ENCODE results near the gene SPOCK2. TPM values are rescaled to one million over a fixed set of nuclear protein-coding genes. Genes with fewer than 3 reads are reported as not detected.
"Not testable (repeated sequence)": the region's sequence is repeated elsewhere in the genome, so short reads cannot be mapped to it uniquely, and the experiment has no call there.

Gene SPOCK2
- polyA plus RNA-seq, 4 donors: 1.6 to 24.2 (median 3.2) TPM

DNA sequence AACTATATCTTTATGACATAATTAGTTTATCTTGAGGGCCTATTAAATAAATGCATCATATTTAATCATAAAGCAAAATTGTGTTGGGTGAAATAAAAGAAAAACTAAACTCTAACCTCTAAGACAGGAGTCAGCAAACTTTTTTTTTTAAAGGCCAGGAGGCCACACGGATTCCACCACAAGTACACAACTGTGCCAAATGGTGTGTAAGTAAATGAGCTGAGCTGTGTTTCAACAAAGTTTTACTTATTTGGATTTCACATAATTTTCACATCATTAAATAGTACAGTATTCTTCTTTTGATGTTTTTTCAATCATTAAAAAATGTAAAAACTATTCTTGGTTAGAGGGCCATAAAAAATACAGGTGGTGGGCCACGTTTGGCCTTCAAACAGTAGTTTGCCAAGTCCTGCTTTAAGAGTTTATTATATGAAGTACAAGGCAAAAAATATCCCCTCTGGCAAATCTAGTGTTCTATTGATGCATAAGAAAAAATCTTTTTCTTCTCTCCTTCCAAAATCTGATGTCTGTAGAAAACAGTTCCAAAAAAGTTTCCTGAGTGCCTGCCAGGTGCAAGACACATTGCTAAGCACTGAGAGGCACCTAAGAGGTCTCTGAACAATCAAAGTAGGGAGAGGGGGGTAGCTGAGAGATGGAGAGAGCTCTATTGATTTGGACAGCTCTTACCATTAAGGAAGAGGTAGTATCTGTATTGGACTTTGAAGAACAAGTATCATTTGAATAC lies 26.5 kb upstream of the SPOCK2 start:
- Histone ChIP-seq H3K4me3 (ENCODE audit: low read depth in 1 of 3, low read length in 3 of 3) (no peak overlapping the region), H3K36me3 (ENCODE audit: control insufficient read depth in 3 of 3, insufficient read depth in 2 of 3, low read depth in 1 of 3, low read length in 3 of 3) (no peaks in the 10 kb centered on the region), H3K4me1 (ENCODE audit: control insufficient read depth in 3 of 3, insufficient read depth in 2 of 3, low read depth in 1 of 3, low read length in 2 of 3) (no peaks in the 10 kb centered on the region), H3K27ac (ENCODE audit: low read depth in 1 of 3, low read length in 2 of 3) (no peak overlapping the region), H3K27me3 (ENCODE audit: control insufficient read depth in 3 of 3, insufficient read depth in 3 of 3, low read length in 3 of 3) (no peaks in the 10 kb centered on the region), H3K9me3 (ENCODE audit: control insufficient read depth in 2 of 2, insufficient read depth in 1 of 2, low read depth in 1 of 2, low read length in 1 of 2) (peaks cover 0 to 4% of the 10 kb centered on the region in 2 donors)
- DNase-seq: no peak
- WGBS, 3 donors: 57 to 72% (median 68%) methylated on average over 2 of the region's 2 CpGs
- FAIRE-seq: no peak

GRCh38 chr10:72110673-72111401 lies 22.5 kb upstream of the SPOCK2 start:
- 95 to 97% (median 95%) methylated on average over 8 to 11 of the region's 11 CpGs for WGBS, 3 donors
- no peaks in the 10 kb centered on the region for H3K36me3 ChIP-seq (ENCODE audit: control insufficient read depth in 3 of 3, insufficient read depth in 2 of 3, low read depth in 1 of 3, low read length in 3 of 3)
- H3K9me3 ChIP-seq (ENCODE audit: control insufficient read depth in 2 of 2, insufficient read depth in 1 of 2, low read depth in 1 of 2, low read length in 1 of 2): no peaks in the 10 kb centered on the region
- H3K4me1 ChIP-seq (ENCODE audit: control insufficient read depth in 3 of 3, insufficient read depth in 2 of 3, low read depth in 1 of 3, low read length in 2 of 3): peaks cover 0 to 6% (median 0%) of the 10 kb centered on the region in 3 donors
- no peaks in the 10 kb centered on the region for H3K27me3 ChIP-seq (ENCODE audit: control insufficient read depth in 3 of 3, insufficient read depth in 3 of 3, low read length in 3 of 3)
- DNase-seq: no peak
- H3K4me3 ChIP-seq (ENCODE audit: low read depth in 1 of 3, low read length in 3 of 3): no peak overlapping the region
- no peak for FAIRE-seq
- no peak overlapping the region for H3K27ac ChIP-seq (ENCODE audit: low read depth in 1 of 3, low read length in 2 of 3)

GRCh38 chr10:72109636-72110157 lies 21.3 kb upstream of the SPOCK2 start:
- H3K27me3 ChIP-seq (ENCODE audit: control insufficient read depth in 3 of 3, insufficient read depth in 3 of 3, low read length in 3 of 3): no peaks in the 10 kb centered on the region
- no peak overlapping the region for H3K4me3 ChIP-seq (ENCODE audit: low read depth in 1 of 3, low read length in 3 of 3)
- H3K4me1 ChIP-seq (ENCODE audit: control insufficient read depth in 3 of 3, insufficient read depth in 2 of 3, low read depth in 1 of 3, low read length in 2 of 3): peaks cover 0 to 6% (median 0%) of the 10 kb centered on the region in 3 donors
- no peaks in the 10 kb centered on the region for H3K9me3 ChIP-seq (ENCODE audit: control insufficient read depth in 2 of 2, insufficient read depth in 1 of 2, low read depth in 1 of 2, low read length in 1 of 2)
- no peak for FAIRE-seq
- WGBS, 3 donors: 36 to 64% (median 51%) methylated on average over 8 of the region's 8 CpGs
- DNase-seq: peak in 1 of 2 donors; percentile 68
- peaks cover 0 to 6% (median 0%) of the 10 kb centered on the region in 3 donors for H3K36me3 ChIP-seq (ENCODE audit: control insufficient read depth in 3 of 3, insufficient read depth in 2 of 3, low read depth in 1 of 3, low read length in 3 of 3)
- H3K27ac ChIP-seq (ENCODE audit: low read depth in 1 of 3, low read length in 2 of 3): no peak overlapping the region

GRCh38 chr10:72108830-72109635 lies 20.7 kb upstream of the SPOCK2 start:
- DNase-seq (peak in 1 of 2 donors; percentile 53), FAIRE-seq (no peak)
- 0 to 23% (median 16%) methylated on average over 1 of the region's 1 CpG for WGBS, 3 donors
- Histone ChIP-seq H3K4me3 (ENCODE audit: low read depth in 1 of 3, low read length in 3 of 3) (no peak overlapping the region), H3K27me3 (ENCODE audit: control insufficient read depth in 3 of 3, insufficient read depth in 3 of 3, low read length in 3 of 3) (no peaks in the 10 kb centered on the region), H3K36me3 (ENCODE audit: control insufficient read depth in 3 of 3, insufficient read depth in 2 of 3, low read depth in 1 of 3, low read length in 3 of 3) (peaks cover 0 to 6% (median 0%) of the 10 kb centered on the region in 3 donors), H3K9me3 (ENCODE audit: control insufficient read depth in 2 of 2, insufficient read depth in 1 of 2, low read depth in 1 of 2, low read length in 1 of 2) (no peaks in the 10 kb centered on the region), H3K27ac (ENCODE audit: low read depth in 1 of 3, low read length in 2 of 3) (peak overlapping the region in 1 of 3 donors; percentile 28), H3K4me1 (ENCODE audit: control insufficient read depth in 3 of 3, insufficient read depth in 2 of 3, low read depth in 1 of 3, low read length in 2 of 3) (peaks cover 0 to 6% (median 0%) of the 10 kb centered on the region in 3 donors)

DNA sequence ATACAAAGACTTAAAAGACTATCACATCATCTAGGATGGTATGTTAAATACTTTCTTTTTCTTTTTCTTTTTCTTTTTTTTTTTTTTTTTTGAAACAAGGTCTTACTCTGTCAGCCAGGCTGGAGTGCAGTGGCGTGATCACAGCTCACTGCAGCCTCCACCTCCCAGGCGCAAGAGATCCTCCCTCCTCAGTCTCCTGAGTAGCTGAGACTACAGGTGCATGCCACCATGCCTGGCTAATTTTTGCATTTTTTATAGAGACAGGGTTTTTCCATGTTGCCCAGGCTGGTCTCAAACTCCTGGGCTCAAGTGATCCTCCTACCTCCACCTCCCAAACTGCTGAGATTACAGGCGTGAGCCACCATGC lies 19.6 kb upstream of the SPOCK2 start:
- FAIRE-seq; H3K4me1 ChIP-seq (ENCODE audit: control insufficient read depth in 3 of 3, insufficient read depth in 2 of 3, low read depth in 1 of 3, low read length in 2 of 3); H3K4me3 ChIP-seq (ENCODE audit: low read depth in 1 of 3, low read length in 3 of 3); DNase-seq; H3K36me3 ChIP-seq (ENCODE audit: control insufficient read depth in 3 of 3, insufficient read depth in 2 of 3, low read depth in 1 of 3, low read length in 3 of 3); H3K9me3 ChIP-seq (ENCODE audit: control insufficient read depth in 2 of 2, insufficient read depth in 1 of 2, low read depth in 1 of 2, low read length in 1 of 2); H3K27me3 ChIP-seq (ENCODE audit: control insufficient read depth in 3 of 3, insufficient read depth in 3 of 3, low read length in 3 of 3); H3K27ac ChIP-seq (ENCODE audit: low read depth in 1 of 3, low read length in 2 of 3): not testable (repeated sequence)
- WGBS, 3 donors: 90 to 97% (median 90%) methylated on average over 3 of the region's 3 CpGs

- Histone ChIP-seq H3K4me1 (ENCODE audit: control insufficient read depth in 3 of 3, insufficient read depth in 2 of 3, low read depth in 1 of 3, low read length in 2 of 3) (peaks cover 0 to 6% (median 0%) of the 10 kb centered on the region in 3 donors), H3K27ac (ENCODE audit: low read depth in 1 of 3, low read length in 2 of 3) (no peak overlapping the region), H3K9me3 (ENCODE audit: control insufficient read depth in 2 of 2, insufficient read depth in 1 of 2, low read depth in 1 of 2, low read length in 1 of 2) (no peaks in the 10 kb centered on the region), H3K4me3 (ENCODE audit: low read depth in 1 of 3, low read length in 3 of 3) (no peak overlapping the region), H3K36me3 (ENCODE audit: control insufficient read depth in 3 of 3, insufficient read depth in 2 of 3, low read depth in 1 of 3, low read length in 3 of 3) (peaks cover 0 to 6% (median 0%) of the 10 kb centered on the region in 3 donors), H3K27me3 (ENCODE audit: control insufficient read depth in 3 of 3, insufficient read depth in 3 of 3, low read length in 3 of 3) (no peaks in the 10 kb centered on the region)
- WGBS, 3 donors: 61 to 75% (median 61%) methylated on average over 3 of the region's 3 CpGs
- DNase-seq: peak in 1 of 2 donors; percentile 43
- FAIRE-seq: no peak
Measured at GRCh38 chr10:72107325-72108003, 19.1 kb upstream of the SPOCK2 start.

DNA sequence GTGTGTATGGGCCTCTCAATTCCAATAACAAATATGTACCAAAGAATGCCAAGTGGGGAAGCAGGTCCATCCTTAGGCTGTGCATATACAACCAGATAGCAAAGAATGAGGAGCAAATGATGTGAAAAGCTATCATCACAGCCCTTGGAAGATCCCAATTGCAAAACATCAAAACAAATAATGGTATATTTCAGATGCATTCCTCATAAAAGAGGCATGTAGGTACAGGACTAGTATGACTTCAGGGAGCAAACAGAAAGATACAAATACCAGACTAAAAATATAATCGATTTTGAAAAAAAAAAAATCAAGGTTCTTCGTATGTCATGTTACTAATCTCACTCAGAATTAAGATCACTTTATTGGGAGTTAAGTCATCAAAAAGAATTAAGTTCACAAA lies 18.5 kb upstream of the SPOCK2 start:
- Histone ChIP-seq H3K36me3 (ENCODE audit: control insufficient read depth in 3 of 3, insufficient read depth in 2 of 3, low read depth in 1 of 3, low read length in 3 of 3) (peaks cover 0 to 6% (median 0%) of the 10 kb centered on the region in 3 donors), H3K27ac (ENCODE audit: low read depth in 1 of 3, low read length in 2 of 3) (no peak overlapping the region), H3K4me1 (ENCODE audit: control insufficient read depth in 3 of 3, insufficient read depth in 2 of 3, low read depth in 1 of 3, low read length in 2 of 3) (peaks cover 0 to 6% (median 0%) of the 10 kb centered on the region in 3 donors), H3K9me3 (ENCODE audit: control insufficient read depth in 2 of 2, insufficient read depth in 1 of 2, low read depth in 1 of 2, low read length in 1 of 2) (no peaks in the 10 kb centered on the region), H3K4me3 (ENCODE audit: low read depth in 1 of 3, low read length in 3 of 3) (no peak overlapping the region), H3K27me3 (ENCODE audit: control insufficient read depth in 3 of 3, insufficient read depth in 3 of 3, low read length in 3 of 3) (no peaks in the 10 kb centered on the region)
- FAIRE-seq (no peak), DNase-seq (no peak)
- 79 to 90% (median 80%) methylated on average over 2 of the region's 2 CpGs for WGBS, 3 donors
